T-helper 2 cell treated with Interferon-gamma antibody and Interleukin-4, amounts not matched to agents 100 ng/mL and 5 ng/mL, for 36 hours (primary cell): Measurements from ENCODE around the gene KCNIP1. TPM values are rescaled to one million over a fixed set of nuclear protein-coding genes. Genes with fewer than 3 reads are reported as not detected.

Experiments used
- intact Hi-C: fragments of 100-400 bp; cut with micrococcal nuclease; formaldehyde crosslinking; loops from one replicate; pipeline ENCODE4 v1.15.1; 2023
- total RNA-seq: library from RNA; stranded (reverse); gene quantifications from 2 replicates; pipeline ENCODE4 v1.2.3, GENCODE V29; 2022

KCNIP1 gene
- total RNA-seq, 1 donor from 2014 or later, result not detected

GRCh38 chr5:170627271-170627670 is 123.5 kb downstream of the KCNIP1 start:
- intact Hi-C loops, result no loop called here

- intact Hi-C loops, result no loop called here
These were observed 124.2 kb downstream of the KCNIP1 start for GRCh38 chr5:170628028-170628427.

GRCh38 chr5:170628691-170629565 is 125.1 kb downstream of the KCNIP1 start:
- intact Hi-C loops, result no loop called here

GRCh38 chr5:170629566-170630175 is 125.9 kb downstream of the KCNIP1 start:
- intact Hi-C loops, result loop anchor here (5.0 to 10.0 kb wide), 2 partner anchors 527 to 705 kb away; no protein-coding TSS in a partner anchor

GRCh38 chr5:170630226-170630625 is 126.4 kb downstream of the KCNIP1 start:
- intact Hi-C loops, result loop anchor here (5.0 to 10.0 kb wide), 2 partner anchors 528 to 705 kb away; no protein-coding TSS in a partner anchor

GRCh38 chr5:170630711-170631141 is 126.9 kb downstream of the KCNIP1 start:
- intact Hi-C loops, result loop anchor here (5.0 to 10.0 kb wide), 2 partner anchors 528 to 704 kb away; no protein-coding TSS in a partner anchor

GRCh38 chr5:170631466-170632195 is 127.8 kb downstream of the KCNIP1 start:
- intact Hi-C loops, result loop anchor here (5.0 to 10.0 kb wide), 2 partner anchors 529 to 703 kb away; no protein-coding TSS in a partner anchor

GRCh38 chr5:170632266-170632984 is 128.6 kb downstream of the KCNIP1 start:
- intact Hi-C loops, result loop anchor here (5.0 to 10.0 kb wide), 2 partner anchors 530 to 702 kb away; no protein-coding TSS in a partner anchor

- intact Hi-C loops, result loop anchor here (1.0 to 10.0 kb wide), 3 partner anchors 198 to 702 kb away; no protein-coding TSS in a partner anchor
These were observed 129.1 kb downstream of the KCNIP1 start for GRCh38 chr5:170632985-170633234.

GRCh38 chr5:170633235-170634081 is 129.6 kb downstream of the KCNIP1 start:
- intact Hi-C loops, result loop anchor here (1.0 to 10.0 kb wide), 3 partner anchors 198 to 701 kb away; no protein-coding TSS in a partner anchor

GRCh38 chr5:170634256-170634990 is 130.6 kb downstream of the KCNIP1 start:
- intact Hi-C loops, result loop anchor here (5.0 to 10.0 kb wide), 2 partner anchors 532 to 700 kb away; no protein-coding TSS in a partner anchor

GRCh38 chr5:170635706-170636105 is 131.9 kb downstream of the KCNIP1 start:
- intact Hi-C loops, result loop anchor here (10.0 kb wide), 1 partner anchor 699 kb away; no protein-coding TSS in a partner anchor

GRCh38 chr5:170636206-170636605 is 132.4 kb downstream of the KCNIP1 start:
- intact Hi-C loops, result loop anchor here (10.0 kb wide), 1 partner anchor 699 kb away; no protein-coding TSS in a partner anchor

GRCh38 chr5:170636801-170637477 is 133.1 kb downstream of the KCNIP1 start:
- intact Hi-C loops, result loop anchor here (10.0 kb wide), 1 partner anchor 698 kb away; no protein-coding TSS in a partner anchor

GRCh38 chr5:170638051-170638450 is 134.2 kb downstream of the KCNIP1 start:
- intact Hi-C loops, result loop anchor here (2.0 to 10.0 kb wide), 2 partner anchors 43 to 697 kb away; no protein-coding TSS in a partner anchor

- intact Hi-C loops, result loop anchor here (2.0 to 10.0 kb wide), 2 partner anchors 42 to 696 kb away; no protein-coding TSS in a partner anchor
These were observed 134.8 kb downstream of the KCNIP1 start for GRCh38 chr5:170638454-170639220.

- intact Hi-C loops, result loop anchor here (2.0 to 10.0 kb wide), 2 partner anchors 41 to 695 kb away; no protein-coding TSS in a partner anchor
These were observed 135.6 kb downstream of the KCNIP1 start for GRCh38 chr5:170639221-170639925.
